NCI-H2107 treated with DMSO at 0.1 percent for 48 hours (cell line): Measurements from ENCODE around the gene ERN1.

Experiments used
- DNase-seq: peaks from one replicate; lab custom pipeline; 2025; ENCODE audit not compliant: unreplicated experiment; lab: John Stamatoyannopoulos, UW

The ERN1 gene

GRCh38 chr17:63991611-63992010 lies 138.3 kb downstream of the ERN1 start:
- no peak for DNase-seq

- no peak for DNase-seq
These were observed 140.2 kb downstream of the ERN1 start for GRCh38 chr17:63989622-63990345.
